BJ (cell line): Measurements from ENCODE around the gene KIF20B. TPM values are rescaled to one million over a fixed set of nuclear protein-coding genes. Genes with fewer than 3 reads are reported as not detected.

ENCODE experiments used
- CTCF ChIA-PET: fragments of 350-600 bp; formaldehyde crosslinking; extraction: SDS; loops from one replicate; lab custom pipeline; 2021; ENCODE audit warnings: antibody characterized with exemption, inconsistent platforms; lab: Yijun Ruan, JAX
- POLR2A ChIA-PET: fragments of 300-600 bp; sonication (Branson Sonifier 250); formaldehyde crosslinking; extraction: SDS; loops from one replicate; lab custom pipeline; 2021; ENCODE audit warnings: antibody characterized with exemption; lab: Charles Lee
- DNase-seq: peaks from one replicate; pipeline ENCODE4 v3.0.0-alpha.2; 2011; ENCODE audit warnings: low read depth
- H3K27me3 ChIP-seq: 2 replicates; pipeline ENCODE4 v1.6.0; 2011; ENCODE audit warnings: low read length; ENCODE audit not compliant: control insufficient read depth, insufficient read depth
- H3K36me3 ChIP-seq: 2 replicates; pipeline ENCODE4 v1.5.1; 2011; ENCODE audit warnings: low read length; ENCODE audit not compliant: control insufficient read depth, insufficient read depth
- H3K4me3 ChIP-seq: 2 replicates; pipeline ENCODE4 v1.5.1; 2011; ENCODE audit warnings: low read depth, mild to moderate bottlenecking, control low read depth, low read length
- CTCF ChIP-seq: IDR thresholded peaks from 2 replicates; pipeline ENCODE4 v1.5.1; 2011; ENCODE audit warnings: low read depth, mild to moderate bottlenecking, control low read depth, inconsistent platforms, low read length, moderate library complexity; ENCODE audit not compliant: insufficient read depth
- polyA plus RNA-seq: library from polyadenylated mRNA; depleted of rRNA; stranded (reverse); fragments of >200 nt; gene quantifications from 2 replicates; pipeline ENCODE4 v1.2.3, GENCODE V29; 2011

KIF20B gene
- polyA plus RNA-seq, 1 experiment, result 1.4 TPM

- H3K27me3 ChIP-seq, result no peaks in the 10 kb centered on the region
- ChIA-PET CTCF (interaction anchor here (1.0 to 1.4 kb wide), 2 partner anchors 9 to 12 kb away, joined by 3 to 5 read pairs; no protein-coding TSS in a partner anchor), POLR2A (no interaction called here)
- H3K36me3 ChIP-seq, result no peaks in the 10 kb centered on the region
- DNase-seq, result no peak
- no peak overlapping the region for H3K4me3 ChIP-seq
- no peak for TF ChIP-seq CTCF
These were observed 15.5 kb upstream of the KIF20B start for GRCh38 chr10:89685936-89686335.

- H3K36me3 ChIP-seq, result no peaks in the 10 kb centered on the region
- ChIA-PET CTCF (interaction anchor here (1.3 kb wide), 1 partner anchor 19 kb away, joined by 3 read pairs; no protein-coding TSS in a partner anchor), POLR2A (no interaction called here)
- no peak for TF ChIP-seq CTCF
- H3K27me3 ChIP-seq, result no peaks in the 10 kb centered on the region
- DNase-seq, result no peak
- no peak overlapping the region for H3K4me3 ChIP-seq
These were observed 11.4 kb upstream of the KIF20B start for GRCh38 chr10:89690027-89690426.

GRCh38 chr10:89692416-89692815, 9.0 kb upstream of the KIF20B start:
- no peak overlapping the region for H3K4me3 ChIP-seq
- H3K36me3 ChIP-seq, result no peaks in the 10 kb centered on the region
- H3K27me3 ChIP-seq, result no peaks in the 10 kb centered on the region
- no peak for TF ChIP-seq CTCF
- ChIA-PET POLR2A (no interaction called here), CTCF (interaction anchor here (1.0 to 1.4 kb wide), 2 partner anchors 9 kb away, joined by 3 to 6 read pairs; partner anchors contain the start of gene KIF20B)
- no peak for DNase-seq

GRCh38 chr10:89693176-89693575, 8.2 kb upstream of the KIF20B start:
- no peak for DNase-seq
- no peak for TF ChIP-seq CTCF
- no peaks in the 10 kb centered on the region for H3K27me3 ChIP-seq
- CTCF ChIA-PET, result interaction anchor here (1.4 kb wide), 1 partner anchor 8 kb away, joined by 6 read pairs; the partner anchor contains the start of gene KIF20B
- H3K36me3 ChIP-seq, result no peaks in the 10 kb centered on the region
- POLR2A ChIA-PET, result no interaction called here
- H3K4me3 ChIP-seq, result no peak overlapping the region

GRCh38 chr10:89695307-89695706, 6.1 kb upstream of the KIF20B start:
- DNase-seq, result no peak
- H3K27me3 ChIP-seq, result no peaks in the 10 kb centered on the region
- H3K4me3 ChIP-seq, result no peak overlapping the region
- ChIA-PET CTCF (interaction anchor here (0.9 kb wide), 1 partner anchor 10 kb away, joined by 5 read pairs; no protein-coding TSS in a partner anchor), POLR2A (no interaction called here)
- no peak for TF ChIP-seq CTCF
- no peaks in the 10 kb centered on the region for H3K36me3 ChIP-seq
